ENCODE results near the gene MYOM3. TPM values are rescaled to one million over a fixed set of nuclear protein-coding genes. Genes with fewer than 3 reads are reported as not detected.

Gene MYOM3
- total RNA-seq, 1 experiment from 2014 or later = 1.5 TPM

DNA sequence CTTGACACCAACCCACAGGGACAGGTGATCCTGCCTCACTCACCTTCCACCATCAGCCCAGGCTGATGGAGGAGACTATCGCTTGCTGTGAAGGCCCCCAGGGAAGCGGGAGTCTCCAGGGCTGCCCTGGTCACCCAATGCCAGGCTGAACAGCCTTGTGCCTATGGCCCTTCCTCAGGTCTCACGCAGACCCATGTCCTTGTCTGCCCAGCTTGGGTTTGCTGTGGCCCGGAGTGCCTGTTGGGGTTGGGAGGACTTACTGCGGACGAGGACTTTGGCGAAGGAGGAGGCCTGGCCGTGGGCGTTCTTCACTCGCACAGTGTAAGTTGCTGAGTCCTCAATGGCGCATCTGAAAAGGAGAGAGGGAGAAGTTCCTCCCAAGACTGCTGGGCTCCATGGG is 14.3 kb downstream of the MYOM3 start:
- no peak for DNase-seq (ENCODE audit: low read depth)

DNA sequence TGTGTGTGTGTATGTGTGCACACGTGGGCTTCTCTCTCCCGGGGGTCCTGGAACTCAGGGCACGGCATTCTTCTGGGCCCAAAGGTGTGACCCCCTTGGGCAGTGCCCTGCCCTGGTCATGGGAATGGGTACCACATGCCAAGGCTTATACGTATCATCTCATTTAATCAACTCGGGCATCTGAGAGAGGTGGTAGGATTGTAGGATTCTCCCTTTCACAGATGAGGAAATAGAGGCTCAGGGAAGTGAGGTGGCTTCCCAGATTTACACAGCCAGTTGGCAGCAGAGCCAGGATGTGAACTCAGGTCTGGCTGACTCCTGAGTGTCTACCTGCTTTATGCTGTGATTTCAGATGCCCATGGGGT is 15.2 kb downstream of the MYOM3 start:
- DNase-seq (ENCODE audit: low read depth) = no peak

DNA sequence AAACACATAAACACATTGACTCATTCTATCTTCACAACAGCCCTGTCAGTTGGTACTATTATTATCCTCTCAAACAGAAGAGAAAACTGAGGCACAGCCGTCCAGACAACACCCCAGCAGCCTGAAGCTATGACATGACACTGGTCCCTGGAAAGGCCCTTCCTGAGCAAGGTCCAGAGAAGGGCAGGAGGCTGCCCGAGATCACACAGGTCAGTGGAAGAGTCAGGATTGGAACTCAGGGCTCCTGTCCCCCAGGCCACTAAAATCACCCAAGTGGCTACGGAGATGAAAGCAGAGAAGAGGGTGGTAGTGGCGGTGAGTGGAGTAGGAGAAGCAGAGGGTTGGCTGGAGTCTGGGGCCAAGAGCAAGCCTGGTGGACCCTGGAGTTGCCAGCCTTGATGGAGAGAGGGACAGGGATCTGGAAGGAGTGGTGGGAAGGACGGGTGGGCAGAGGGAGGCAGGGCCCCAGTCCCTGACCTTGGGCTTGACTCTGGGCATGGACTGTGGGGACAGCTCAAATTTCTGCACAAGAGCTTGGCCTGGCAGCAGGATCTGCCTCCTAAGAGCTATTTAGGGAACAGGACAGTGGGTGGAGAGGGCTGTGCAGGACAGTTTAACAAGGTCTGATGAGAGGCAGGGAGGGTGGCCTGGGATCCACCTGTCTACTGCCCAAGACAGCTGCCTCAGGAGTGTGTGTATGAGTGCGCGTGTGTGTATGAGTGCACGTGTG is 15.8 kb downstream of the MYOM3 start:
- DNase-seq (ENCODE audit: low read depth) = no peak

DNA sequence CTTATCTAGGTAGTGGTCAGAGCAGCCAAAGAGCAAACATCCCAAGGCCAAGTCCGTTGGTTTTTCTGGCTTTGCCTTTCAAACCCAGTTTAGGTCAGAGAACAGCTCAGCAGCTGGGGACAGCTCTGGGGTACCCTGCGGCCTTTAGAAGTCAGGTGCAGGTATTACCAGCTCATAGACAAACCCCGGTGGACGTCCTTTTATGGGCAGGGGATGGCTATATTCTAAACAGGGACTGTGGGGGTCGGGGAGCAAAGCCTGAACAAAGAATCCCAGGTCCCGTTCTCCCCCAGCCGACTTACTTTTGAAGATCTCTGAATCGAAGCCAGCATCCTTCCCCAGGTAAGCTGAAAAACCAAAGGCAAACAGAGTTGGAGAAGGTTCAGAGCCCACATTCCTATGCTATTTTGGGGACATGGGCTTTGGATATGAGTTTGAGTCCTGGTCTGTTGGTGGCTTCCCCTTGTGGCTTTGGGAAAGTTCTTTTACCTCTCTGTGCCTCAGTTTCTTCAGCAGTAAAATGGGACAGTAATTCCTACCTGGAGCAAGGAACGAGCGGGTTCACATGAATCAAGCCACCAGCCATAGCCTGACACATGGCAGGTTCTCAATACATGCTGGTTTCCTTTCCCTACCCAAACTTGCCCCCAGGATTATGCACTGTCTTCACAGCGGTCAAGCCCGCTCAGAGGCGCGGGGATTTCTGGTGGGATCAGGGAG is 16.6 kb downstream of the MYOM3 start:
- no peak for DNase-seq (ENCODE audit: low read depth)

DNA sequence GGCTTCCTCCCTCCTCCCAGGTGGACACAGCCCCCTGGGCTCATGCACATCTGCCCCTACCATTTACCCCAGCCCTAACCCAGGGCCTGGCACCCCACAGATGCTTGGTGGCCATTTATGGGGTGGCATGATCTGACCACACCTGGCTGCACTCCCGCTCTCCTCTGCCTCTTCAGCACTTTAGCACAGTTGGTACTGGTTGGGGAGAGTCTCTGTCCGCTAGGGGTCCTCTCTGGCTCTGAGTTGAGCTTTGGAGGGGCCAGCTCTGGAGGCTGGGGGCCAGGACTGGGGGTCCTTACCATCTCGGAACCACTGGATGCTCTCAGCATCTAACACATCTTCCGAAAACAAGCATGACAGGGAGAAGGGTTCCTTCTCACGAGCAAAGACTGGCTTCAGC is 17.4 kb downstream of the MYOM3 start:
- no peak for DNase-seq (ENCODE audit: low read depth)

DNA sequence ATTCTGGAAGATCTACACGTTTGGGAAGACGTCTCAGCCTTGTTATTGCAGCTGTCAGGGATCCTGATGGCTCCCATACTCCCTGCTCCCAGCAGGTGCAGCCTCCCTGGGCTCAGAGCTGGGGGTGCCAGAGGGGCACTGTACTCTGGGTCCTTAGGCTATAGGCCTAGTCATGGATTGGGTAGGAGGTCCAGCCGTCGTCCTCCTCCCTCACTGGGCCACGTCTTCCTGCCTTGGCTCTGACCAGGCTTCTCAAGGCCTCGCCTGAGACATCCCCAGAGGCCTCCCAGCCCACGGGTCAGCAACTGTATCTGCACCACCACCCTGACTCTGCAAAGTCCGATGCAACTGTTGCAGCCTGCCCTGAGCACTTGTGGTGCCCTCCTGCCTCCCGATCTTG is 18.2 kb downstream of the MYOM3 start:
- DNase-seq (ENCODE audit: low read depth) = no peak

DNA sequence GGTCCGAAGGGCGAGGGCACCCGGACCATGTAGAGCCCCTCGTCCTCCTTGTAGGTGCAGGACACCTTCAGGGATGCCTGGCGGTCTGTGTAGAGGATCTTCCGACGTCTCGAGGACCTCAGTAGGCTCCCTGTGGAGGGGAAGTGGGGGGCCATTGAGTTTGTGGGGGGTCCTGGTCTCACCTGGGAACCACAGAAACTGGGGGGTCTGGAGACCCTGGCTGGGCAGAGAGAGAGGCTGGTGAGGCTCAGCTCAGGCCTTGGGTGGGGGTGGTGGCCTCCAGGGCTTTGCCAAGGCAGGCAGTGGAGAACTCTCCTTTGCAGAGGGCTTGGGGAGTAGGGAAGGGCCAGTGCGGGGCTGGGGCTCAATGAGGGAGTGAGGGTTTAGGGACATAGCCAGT is 19.0 kb downstream of the MYOM3 start:
- no peak for DNase-seq (ENCODE audit: low read depth)

DNA sequence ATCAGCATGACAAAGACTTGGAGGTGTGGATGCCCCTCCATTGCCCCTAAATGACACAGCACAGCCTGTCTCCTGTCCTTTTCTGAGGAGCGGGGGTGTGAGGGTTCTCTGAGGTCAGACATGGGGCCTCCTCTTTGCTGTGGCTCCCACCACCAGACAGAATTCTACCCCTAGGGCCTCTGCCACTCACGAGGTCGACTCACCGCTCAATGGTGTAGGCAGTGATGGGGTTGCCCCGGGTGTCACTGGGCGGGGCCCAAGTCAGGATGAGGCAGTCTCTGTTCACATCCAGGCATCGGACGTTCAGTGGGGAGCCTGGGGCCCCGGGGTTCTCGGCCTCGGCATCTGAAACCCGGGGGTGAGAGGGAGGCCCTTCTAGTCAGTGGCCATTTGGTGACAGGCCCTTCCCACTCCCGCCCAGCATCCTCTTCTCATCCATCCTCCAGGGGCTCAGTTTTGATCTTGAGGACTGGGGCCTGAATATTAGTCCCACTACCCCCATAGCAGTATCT is 19.9 kb downstream of the MYOM3 start:
- no peak for DNase-seq (ENCODE audit: low read depth)

DNA sequence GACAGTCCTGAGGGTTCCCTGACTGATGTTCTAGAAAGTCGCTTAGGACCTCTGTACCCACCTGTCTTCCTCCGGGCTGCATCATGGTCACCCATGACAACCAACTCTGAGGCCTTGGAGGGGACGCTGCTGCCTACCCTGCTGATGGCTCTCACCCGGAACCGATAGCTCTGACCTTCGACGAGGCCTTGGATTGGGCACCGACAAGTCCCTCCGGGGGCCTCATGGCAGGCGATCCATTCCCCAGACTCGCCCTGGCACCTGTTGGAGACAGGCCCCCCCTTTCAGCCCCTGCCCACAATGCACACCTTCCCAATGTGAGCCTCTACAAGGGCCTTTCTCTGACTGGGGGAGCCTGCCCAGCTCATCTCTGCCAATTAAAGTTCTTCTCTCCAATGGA is 21.2 kb downstream of the MYOM3 start:
- no peak for DNase-seq (ENCODE audit: low read depth)

DNA sequence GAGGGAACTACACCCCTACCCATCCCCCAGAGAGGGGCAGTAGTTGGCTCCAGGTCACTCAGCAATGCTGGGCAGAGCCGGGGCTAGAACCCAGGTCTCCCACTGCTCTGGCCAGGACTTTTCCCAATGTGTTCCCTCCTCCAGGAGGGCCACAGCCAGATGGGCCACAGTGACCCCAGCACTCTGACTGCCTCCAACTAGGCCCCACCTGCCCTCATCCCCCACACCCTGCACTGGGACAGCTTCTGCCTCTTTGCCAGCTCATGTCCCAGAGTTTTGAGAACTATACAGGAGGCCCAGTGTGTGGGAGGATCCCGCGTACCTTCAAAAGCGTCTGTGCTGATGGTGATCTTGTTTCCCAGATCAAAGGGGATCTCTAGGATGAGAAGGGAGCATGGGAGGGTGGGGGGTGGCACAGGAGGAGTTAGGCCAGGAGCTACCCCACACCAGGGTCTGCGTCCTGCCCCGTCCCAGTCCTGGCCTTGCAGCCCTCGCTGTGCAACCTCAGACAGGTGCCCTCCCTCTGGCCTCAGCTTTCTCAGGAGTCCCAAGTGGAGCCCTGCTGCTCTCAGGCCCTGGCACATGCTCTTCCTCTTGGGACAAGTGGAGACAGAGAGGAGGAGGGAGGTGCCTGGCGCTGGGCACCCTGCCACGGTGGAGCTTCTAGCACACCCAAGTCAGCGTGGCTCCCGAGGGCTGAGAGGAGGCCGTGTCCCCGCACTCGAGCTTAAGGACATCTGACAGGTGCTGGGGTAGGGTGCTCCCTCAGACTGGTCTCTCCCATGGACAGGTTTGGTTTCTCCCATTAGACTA is 22.0 kb downstream of the MYOM3 start:
- no peak for DNase-seq (ENCODE audit: low read depth)

DNA sequence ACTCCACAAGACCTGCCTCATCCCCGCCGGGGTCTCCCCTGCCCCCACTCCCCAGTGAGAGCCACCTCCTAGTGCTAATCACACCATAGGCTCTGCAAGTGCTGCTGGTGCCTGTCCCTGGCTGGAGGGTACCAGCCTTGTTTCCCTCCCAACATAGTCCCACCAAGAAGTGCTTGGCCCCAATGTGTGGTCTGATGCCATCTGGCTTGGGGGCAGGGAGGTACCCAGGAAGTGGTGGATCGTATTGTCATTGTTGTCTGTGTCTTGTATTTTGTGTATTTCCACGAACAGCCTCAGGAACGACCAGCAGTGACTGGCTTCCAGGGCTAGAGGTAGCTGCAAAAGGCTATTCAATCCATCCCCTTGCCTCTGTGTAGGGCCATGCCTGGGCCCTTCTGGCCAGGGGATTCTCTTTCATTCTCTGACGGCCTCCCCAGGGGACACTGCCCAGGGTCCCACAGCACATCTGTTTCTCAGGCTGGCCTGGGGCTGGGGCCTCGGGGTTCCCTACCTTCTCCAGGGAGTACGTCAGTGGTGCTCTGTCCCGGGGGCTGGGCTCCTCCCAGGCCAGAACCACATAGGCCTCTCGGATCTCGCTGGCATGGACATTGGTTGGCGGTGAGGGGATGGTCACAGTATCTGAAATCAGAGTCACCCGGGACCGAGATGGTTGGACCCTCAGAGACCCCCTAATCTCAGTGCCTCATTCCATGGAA is 22.8 kb downstream of the MYOM3 start:
- no peak for DNase-seq (ENCODE audit: low read depth)

DNA sequence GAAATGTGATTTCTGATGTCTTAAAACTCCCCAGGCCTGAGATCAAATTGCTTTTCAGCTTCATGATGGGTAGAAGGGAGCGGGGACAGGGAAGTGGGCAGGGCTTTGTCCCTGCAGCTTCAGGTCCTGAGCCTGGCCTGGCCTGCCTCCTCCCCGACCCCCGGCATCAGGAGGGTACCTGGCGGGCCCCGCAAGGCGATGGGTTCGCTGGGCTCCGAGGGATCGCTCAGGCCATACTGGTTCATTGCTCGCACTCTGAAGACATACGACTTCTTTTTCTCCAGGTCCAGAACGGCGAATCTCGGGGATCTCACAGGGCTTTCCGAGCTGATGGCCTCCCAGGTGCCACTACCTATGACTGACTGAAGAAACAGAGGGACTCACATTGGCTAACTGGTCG is 25.5 kb downstream of the MYOM3 start:
- no peak for DNase-seq (ENCODE audit: low read depth)

DNA sequence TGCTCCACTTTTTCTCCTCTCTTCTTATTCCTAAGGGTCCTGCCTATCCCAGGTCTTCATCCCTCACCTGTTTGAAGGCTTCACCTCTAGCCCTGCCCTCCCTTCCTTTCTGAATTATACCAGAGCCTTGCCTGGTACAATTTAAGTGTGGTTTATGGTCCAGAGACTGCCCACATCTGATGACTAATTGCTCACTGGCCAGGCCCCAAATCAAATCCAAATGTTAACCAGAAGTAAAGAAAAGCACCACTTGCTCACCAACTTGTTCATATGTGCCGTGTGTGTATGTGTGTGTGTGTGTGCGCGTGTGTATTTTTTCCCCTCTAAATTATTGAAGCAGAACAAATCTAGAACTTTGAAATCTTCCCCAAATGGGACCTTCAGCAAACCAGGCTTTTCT is 26.4 kb downstream of the MYOM3 start:
- peak; percentile 30 for DNase-seq (ENCODE audit: low read depth)

DNA sequence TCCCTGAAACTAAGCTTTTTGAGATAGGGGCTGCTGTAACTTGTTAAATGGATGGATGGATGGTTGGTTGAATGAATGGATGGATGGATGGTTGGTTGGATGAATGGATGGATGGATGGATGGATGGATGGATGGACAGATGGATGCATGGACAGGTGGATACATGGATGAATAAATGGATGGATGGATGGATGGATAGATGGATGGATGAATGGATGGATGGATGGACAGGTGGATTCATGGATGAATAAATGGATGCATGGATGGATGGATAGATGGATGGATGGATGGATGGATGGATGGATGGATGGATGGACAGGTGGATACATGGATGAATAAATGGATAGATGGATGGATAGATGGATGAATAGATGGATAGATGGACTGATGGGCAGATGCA is 26.9 kb downstream of the MYOM3 start:
- DNase-seq (ENCODE audit: low read depth) = no peak

DNA sequence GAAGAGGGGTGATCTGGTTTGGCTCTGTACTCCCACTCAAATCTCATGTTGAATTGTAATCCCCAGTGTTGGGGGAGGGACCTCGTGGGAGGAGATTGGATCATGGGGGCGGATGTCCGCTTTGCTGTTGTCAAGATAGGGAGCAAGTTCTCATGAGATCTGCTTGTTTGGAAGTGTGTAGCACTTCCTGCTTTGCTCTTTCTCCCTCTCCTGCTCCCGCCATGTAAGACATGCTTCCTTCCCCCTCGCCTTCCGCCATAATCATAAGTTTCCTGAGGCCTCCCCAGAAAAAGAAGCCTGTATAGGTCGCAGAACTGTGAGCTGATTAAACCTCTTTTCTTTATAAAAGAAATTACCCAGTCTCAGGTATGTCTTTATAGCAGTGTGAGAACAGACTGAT is 27.9 kb downstream of the MYOM3 start:
- DNase-seq (ENCODE audit: low read depth) = no peak

DNA sequence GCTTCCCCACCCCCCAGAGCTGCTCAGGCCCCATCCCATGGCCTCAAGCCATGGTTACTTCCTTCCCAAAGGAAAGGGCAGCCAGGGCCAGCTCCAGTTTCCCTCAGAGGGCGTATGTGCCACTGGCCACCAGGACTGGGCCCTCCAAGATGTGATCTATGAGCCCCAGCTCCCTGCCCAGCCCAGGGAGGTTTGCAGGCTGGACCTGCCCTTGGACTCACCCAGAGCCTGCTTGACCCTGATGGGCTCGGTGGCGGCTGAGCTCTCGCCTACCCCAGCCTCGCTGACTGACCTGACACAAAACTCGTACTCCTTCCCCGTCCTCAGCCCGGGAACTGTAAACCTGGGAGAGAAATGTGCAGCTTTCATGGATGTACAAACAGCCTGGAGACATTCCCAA is 29.6 kb downstream of the MYOM3 start:
- DNase-seq (ENCODE audit: low read depth) = no peak

DNA sequence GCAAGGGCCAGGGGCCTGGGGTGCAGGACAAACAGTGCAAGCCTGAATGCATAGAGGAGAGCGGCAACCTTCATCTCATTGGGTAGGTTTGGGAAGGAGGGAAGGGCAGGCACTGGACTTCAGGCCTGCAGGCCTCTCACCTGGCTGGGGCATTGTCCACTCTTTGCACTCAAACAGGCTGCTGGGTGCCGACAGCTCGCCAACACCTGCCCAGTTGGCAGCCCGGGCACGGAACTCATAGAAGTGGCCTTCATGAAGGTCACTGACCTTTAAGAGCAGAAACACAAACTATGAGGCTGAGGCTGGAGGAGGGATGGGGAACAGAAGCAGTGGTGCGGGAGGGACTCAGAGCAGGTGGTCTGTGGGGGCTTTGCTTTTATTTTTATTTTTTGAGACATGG is 30.7 kb downstream of the MYOM3 start:
- no peak for DNase-seq (ENCODE audit: low read depth)

DNA sequence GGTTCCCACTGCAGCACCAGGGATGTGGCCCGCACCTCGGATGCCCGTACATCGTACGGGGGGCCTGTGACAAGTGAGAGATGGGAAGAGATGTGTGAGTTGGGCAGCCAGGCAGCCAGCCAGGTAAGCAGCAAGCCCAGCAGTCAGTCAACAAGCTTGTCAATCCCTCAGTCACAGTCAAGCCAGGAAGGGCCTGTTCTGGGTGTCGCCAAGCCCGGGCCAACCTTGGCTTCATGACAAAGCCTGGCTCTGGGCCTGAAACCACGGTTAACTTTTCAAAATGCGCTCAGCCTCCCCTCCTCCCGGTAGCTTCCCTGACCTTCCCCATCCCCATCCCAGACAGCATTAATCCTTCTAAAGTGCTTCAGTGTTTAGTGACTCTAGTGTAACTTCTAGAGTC is 31.8 kb downstream of the MYOM3 start:
- no peak for DNase-seq (ENCODE audit: low read depth)

DNA sequence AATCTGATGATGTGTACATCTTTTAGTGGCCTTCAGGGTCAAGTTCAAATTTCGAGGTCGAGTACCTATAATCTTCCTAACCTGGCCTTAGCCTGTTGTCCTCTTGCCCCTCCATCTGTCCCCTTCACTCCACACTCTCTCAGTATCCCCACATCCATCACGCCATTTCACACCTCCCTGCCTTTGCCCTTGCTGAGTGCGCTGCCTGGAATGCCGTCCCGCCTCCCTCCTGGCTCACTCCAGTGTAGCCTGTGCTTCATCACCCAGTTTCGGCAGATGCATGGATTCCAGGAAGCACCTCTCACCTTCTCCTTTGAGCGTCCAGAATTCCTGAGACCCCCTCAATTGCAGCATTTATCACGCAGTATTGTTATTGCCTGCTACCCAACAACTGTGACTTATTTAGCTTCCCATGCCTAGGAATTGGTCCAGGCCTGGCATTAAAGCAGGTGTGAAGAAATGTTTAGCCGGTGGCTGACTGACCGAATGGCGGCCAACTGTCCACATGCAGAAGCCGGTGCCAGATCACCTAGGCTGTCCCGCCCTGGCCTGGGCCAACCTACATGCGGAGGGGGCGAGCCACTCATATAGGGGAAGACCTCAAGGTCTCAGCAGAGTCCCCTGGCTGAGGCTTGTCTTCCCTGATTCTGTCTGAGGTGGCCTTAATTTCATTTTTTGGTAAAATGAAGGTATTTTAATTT is 34.5 kb downstream of the MYOM3 start:
- no peak for DNase-seq (ENCODE audit: low read depth)

DNA sequence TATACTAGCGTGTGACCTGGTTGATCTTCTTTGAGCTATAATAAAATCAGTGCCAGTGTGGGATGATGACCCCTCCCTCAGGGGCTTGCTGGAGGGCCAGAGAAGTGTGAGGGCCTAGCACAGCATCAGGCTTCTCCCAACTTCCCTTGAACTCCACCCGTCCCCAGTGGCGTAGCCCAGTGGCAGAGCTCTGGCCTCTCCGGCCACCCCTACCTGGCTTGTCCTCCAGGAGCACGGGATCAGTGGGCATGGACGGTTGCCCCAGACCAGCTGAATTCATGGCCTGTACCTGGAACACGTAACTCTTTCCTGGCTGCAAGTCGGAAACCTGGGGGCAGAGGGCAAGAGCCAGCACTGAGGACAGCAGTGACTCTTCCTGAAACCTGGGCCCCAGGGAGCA is 36.0 kb downstream of the MYOM3 start:
- no peak for DNase-seq (ENCODE audit: low read depth)

DNA sequence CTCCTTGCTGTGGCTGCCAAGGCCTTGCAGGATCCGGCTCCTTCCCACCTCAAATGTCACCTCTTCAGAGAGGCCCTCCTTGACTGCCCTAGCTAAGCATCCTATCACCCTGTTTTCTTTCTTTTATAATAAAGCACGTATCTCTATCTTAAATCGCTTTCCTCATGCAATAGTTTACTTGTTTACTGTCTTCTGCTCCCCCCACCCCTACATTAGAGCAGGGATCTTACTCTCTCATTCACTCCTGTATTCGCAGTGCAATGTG is 36.4 kb downstream of the MYOM3 start:
- DNase-seq (ENCODE audit: low read depth) = no peak
